Right lobe of liver (tissue), 6 donors: ENCODE results near the gene USP22. TPM values are rescaled to one million over a fixed set of nuclear protein-coding genes. Genes with fewer than 3 reads are reported as not detected.

Experiments
- ATAC-seq, 4 donors: fragments of 200-7000 bp; cut with Tn5 transposase; one replicate each; pipeline ENCODE4 v1.9.1; 2020; ENCODE audit warnings: mild to moderate bottlenecking in 4 of 4, moderate library complexity in 4 of 4
- DNase-seq, 3 donors: peaks; one replicate each; pipeline ENCODE4 v3.0.0-alpha.2; 2020
- H3K27ac ChIP-seq, 3 donors: fragments of 200-600 bp; one replicate each; pipeline ENCODE4 v1.8.0; 2022
- H3K27me3 ChIP-seq, 2 donors: fragments of 200-600 bp; one replicate each; pipeline ENCODE4 v1.8.0; 2022
- H3K36me3 ChIP-seq, 4 donors: fragments of 200-600 bp; sonication (generic) in 1 of 4; one replicate each; pipeline versions ENCODE4 v1.5.1 to v1.8.0; 2017 to 2022; ENCODE audit warnings: control low read depth in 1 of 4
- H3K4me1 ChIP-seq, 4 donors: fragments of 200-600 bp; sonication (generic) in 1 of 4; one replicate each; pipeline versions ENCODE4 v1.5.1 to v1.8.0; 2017 to 2022; ENCODE audit warnings: control low read depth in 1 of 4
- H3K4me3 ChIP-seq, 3 donors: fragments of 200-600 bp; one replicate each; pipeline ENCODE4 v1.8.0; 2022
- H3K9me3 ChIP-seq, 4 donors: fragments of 200-600 bp; sonication (generic) in 1 of 4; one replicate each; pipeline versions ENCODE4 v1.5.1 to v1.8.0; 2017 to 2022; ENCODE audit warnings: control low read depth in 1 of 4
- POLR2A ChIP-seq: fragments of 450-650 bp; IDR thresholded peaks from one replicate; pipeline ENCODE4 v1.6.1; 2017; ENCODE audit warnings: antibody characterized with exemption, mild to moderate bottlenecking
- WGBS: methylation state at CpG from one replicate; pipeline ENCODE4 v1.1.6; 2018; ENCODE audit warnings: low coverage, low lambda C conversion rate; ENCODE audit not compliant: insufficient coverage; ENCODE audit errors: missing lambda C conversion rate; 5-methylcytosine and 5-hydroxymethylcytosine counted together
- intact Hi-C, 2 donors: fragments of 100-400 bp; cut with DNase I; formaldehyde crosslinking; loops; one replicate each; pipeline versions ENCODE4 v1.11.2 to v1.14.1; 2022
- total RNA-seq, 6 experiments: library from RNA; depleted of rRNA in 2 of 6; stranded (reverse); fragments of >200 nt in 2 of 6; fragmentation: NEBNext Ultra II Directional in 3 of 6; extraction: Animal tissue kit (Norgen Biotek cat#: 25700) in 3 of 6; gene quantifications; one replicate each; pipeline versions ENCODE4 v1.1.0 to v1.2.4, GENCODE V29; 2016 to 2023
- TF ChIP-seq, protein P1 (sequence below), 4 donors: fragments of 200-600 bp in 3 of 4; fragments of 450-650 bp in 1 of 4; IDR thresholded peaks; one replicate each; pipeline versions ENCODE4 v1.5.1 to v1.8.0; 2016 to 2022; ENCODE audit warnings: antibody characterized with exemption in 4 of 4, mild to moderate bottlenecking in 2 of 4
- donor health status: DM: no; HTN: yes; CAD: no.
- donor health status: DM: no; HTN: no; CAD: no.
- donor health status: DM: no; HTN: no; CAD: no.
- donor health status: DM: no; HTN: yes; CAD: no.
- donor health status: DM: no; HTN: yes; CAD: no.

Gene USP22
- total RNA-seq, 6 experiments from 2014 or later, result 69.8 to 81.2 (median 77.7) TPM

DNA sequence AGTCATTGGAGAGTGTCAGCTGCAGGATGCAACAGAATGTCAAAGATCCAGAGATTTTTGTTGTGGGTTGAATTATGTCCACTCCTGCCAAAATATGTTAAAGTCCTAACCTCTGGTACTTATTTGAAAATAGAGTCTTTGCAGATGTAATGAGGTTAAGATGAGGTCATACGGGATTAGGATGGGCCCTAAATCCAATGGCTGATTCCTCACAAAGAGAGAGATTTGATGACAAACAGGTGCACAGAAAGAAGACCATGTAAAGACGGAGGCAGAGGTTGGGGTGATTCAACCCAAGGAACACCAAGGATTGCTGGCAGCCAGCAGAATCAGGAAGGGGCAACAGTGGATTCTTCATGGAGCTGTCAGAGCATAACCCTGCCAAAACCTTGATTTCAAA is 34.5 kb upstream of the USP22 start:
- no peaks in the 10 kb centered on the region for H3K27me3 ChIP-seq
- H3K9me3 ChIP-seq, result no peaks in the 10 kb centered on the region
- TF ChIP-seq POLR2A, result no peak
- TF ChIP-seq, protein P1, sequence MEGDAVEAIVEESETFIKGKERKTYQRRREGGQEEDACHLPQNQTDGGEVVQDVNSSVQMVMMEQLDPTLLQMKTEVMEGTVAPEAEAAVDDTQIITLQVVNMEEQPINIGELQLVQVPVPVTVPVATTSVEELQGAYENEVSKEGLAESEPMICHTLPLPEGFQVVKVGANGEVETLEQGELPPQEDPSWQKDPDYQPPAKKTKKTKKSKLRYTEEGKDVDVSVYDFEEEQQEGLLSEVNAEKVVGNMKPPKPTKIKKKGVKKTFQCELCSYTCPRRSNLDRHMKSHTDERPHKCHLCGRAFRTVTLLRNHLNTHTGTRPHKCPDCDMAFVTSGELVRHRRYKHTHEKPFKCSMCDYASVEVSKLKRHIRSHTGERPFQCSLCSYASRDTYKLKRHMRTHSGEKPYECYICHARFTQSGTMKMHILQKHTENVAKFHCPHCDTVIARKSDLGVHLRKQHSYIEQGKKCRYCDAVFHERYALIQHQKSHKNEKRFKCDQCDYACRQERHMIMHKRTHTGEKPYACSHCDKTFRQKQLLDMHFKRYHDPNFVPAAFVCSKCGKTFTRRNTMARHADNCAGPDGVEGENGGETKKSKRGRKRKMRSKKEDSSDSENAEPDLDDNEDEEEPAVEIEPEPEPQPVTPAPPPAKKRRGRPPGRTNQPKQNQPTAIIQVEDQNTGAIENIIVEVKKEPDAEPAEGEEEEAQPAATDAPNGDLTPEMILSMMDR (IDR thresholded peaks at IDR 0.05), result no peak
- H3K27ac ChIP-seq, result no peak overlapping the region
- H3K4me3 ChIP-seq, result no peak overlapping the region
- no peaks in the 10 kb centered on the region for H3K4me1 ChIP-seq
- DNase-seq, result no peak
- no peaks in the 10 kb centered on the region for H3K36me3 ChIP-seq
- intact Hi-C loops, result no loop called here
- no peak for ATAC-seq
- 66% methylated on average over 2 of the region's 2 CpGs for WGBS

DNA sequence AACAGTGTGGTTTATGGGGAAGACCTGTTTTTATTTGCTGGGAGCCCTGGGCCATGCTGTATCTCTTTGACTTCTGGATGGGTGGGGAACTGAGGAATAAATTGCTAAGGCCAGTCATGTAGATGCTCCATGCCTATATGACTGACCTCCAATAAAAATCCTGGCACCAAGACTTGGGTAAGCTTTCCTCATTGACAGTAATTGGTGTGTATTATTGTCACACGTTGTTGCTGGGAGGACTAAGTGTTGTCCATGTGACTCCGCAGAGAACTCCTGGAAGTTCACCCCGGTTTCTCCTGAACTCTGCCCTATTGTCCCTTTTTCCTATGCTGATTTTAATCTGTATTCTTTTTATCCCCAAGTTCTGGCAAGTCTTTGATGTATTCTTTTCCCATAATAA is 33.4 kb upstream of the USP22 start:
- TF ChIP-seq POLR2A, result no peak
- TF ChIP-seq, protein P1 (IDR thresholded peaks at IDR 0.05), result no peak
- no peaks in the 10 kb centered on the region for H3K9me3 ChIP-seq
- H3K4me1 ChIP-seq, result no peaks in the 10 kb centered on the region
- no peaks in the 10 kb centered on the region for H3K36me3 ChIP-seq
- DNase-seq (no peak), ATAC-seq (no peak)
- 71% methylated on average over 2 of the region's 3 CpGs for WGBS
- intact Hi-C loops, result no loop called here
- H3K27me3 ChIP-seq, result no peaks in the 10 kb centered on the region
- H3K27ac ChIP-seq, result no peak overlapping the region
- H3K4me3 ChIP-seq, result no peak overlapping the region

DNA sequence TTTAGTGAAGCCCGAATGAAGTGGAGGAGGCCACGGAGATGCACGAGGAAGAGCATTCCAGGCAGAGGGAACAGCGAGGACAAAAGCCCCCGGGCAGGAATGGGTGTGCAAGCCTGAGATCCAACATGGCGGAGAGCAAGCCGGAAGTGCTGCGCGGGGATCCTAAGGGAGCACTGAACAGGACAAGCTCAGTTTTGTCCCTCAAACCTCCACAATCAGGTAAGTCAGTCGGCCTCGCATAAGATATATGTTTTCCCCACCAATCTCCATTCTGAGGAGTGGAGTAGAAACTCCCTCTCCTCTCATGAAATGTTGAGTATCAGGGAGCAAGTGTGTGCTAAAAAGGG is 32.9 kb upstream of the USP22 start:
- TF ChIP-seq POLR2A, result no peak
- TF ChIP-seq, protein P1 (IDR thresholded peaks at IDR 0.05), result no peak
- DNase-seq (no peak), ATAC-seq (no peak)
- WGBS, result 67% methylated on average over 10 of the region's 11 CpGs
- Histone ChIP-seq H3K27me3 (no peaks in the 10 kb centered on the region), H3K9me3 (no peaks in the 10 kb centered on the region), H3K36me3 (no peaks in the 10 kb centered on the region), H3K4me1 (no peaks in the 10 kb centered on the region), H3K4me3 (no peak overlapping the region), H3K27ac (no peak overlapping the region)
- intact Hi-C loops, result no loop called here

DNA sequence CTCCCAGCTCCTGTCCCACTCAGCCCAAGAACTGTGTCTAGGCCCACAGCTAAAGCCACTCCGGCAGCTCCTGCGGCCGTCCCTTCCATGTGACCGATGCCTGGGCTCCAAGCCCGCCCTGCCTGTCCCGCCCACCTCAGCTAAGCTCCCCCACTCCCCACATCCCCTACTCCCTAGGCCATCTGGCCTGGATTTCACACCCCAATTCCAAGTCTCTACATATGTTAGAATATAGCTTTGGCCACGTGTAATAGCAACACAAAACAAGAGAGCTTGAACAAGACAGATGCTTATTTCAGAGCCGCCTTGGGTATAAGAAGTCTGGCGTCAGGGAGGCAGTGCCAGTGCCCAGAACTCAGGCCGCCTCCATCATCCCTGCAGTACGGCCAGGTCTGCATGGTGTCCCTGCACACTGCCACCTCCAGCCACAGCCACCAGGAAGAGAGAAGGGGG is 30.0 kb upstream of the USP22 start:
- no peak overlapping the region for H3K27ac ChIP-seq
- H3K27me3 ChIP-seq, result no peaks in the 10 kb centered on the region
- no peak overlapping the region for H3K4me3 ChIP-seq
- no peaks in the 10 kb centered on the region for H3K9me3 ChIP-seq
- no peak for TF ChIP-seq POLR2A
- TF ChIP-seq, protein P1 (IDR thresholded peaks at IDR 0.05), result no peak
- no peaks in the 10 kb centered on the region for H3K4me1 ChIP-seq
- intact Hi-C loops, result no loop called here
- no peak for DNase-seq
- no peaks in the 10 kb centered on the region for H3K36me3 ChIP-seq
- ATAC-seq, result no peak
- 80% methylated on average over 7 of the region's 11 CpGs for WGBS

DNA sequence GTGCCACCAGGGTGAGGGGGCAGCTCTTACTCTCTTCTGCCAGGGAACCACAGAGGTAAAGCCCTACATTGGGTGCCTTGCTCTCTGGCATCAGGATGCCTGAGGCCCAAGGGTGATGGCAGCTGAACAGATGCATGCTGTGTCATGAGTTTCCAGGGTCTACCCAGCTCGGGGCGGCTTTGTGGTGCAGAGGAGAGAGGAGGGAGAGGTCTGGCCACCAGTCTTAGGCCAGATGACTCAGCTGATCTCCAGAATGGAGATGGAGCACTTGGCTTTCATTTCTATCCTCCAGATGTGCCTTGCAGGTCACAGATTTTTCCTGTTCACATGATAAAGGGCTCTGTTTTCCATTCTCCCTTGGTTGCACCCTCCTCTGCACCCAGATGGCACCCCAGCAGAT is 23.6 kb upstream of the USP22 start:
- Histone ChIP-seq H3K36me3 (no peaks in the 10 kb centered on the region), H3K9me3 (no peaks in the 10 kb centered on the region), H3K27me3 (no peaks in the 10 kb centered on the region), H3K4me1 (no peaks in the 10 kb centered on the region), H3K27ac (no peak overlapping the region), H3K4me3 (no peak overlapping the region)
- intact Hi-C loops, result no loop called here
- ATAC-seq, result no peak
- no peak for DNase-seq
- TF ChIP-seq, protein P1 (IDR thresholded peaks at IDR 0.05), result no peak
- no peak for TF ChIP-seq POLR2A
- WGBS, result no CpG with 5 or more reads among the region's 2 CpGs
